B cell (primary cell): Measurements from ENCODE around the gene ACBD4.

Experiments
- EZH2 ChIP-seq: IDR thresholded peaks from 2 replicates; pipeline ENCODE4 v1.6.1; 2012; ENCODE audit warnings: borderline replicate concordance, low read depth, mild to moderate bottlenecking, moderate library complexity, low read length; ENCODE audit not compliant: insufficient read depth, poor library complexity, severe bottlenecking
- TF ChIP-seq, protein P1 (sequence below): fragments of 200-600 bp; IDR thresholded peaks from one replicate; pipeline ENCODE4 v1.8.0; 2022; ENCODE audit warnings: antibody characterized with exemption, mild to moderate bottlenecking

DNA sequence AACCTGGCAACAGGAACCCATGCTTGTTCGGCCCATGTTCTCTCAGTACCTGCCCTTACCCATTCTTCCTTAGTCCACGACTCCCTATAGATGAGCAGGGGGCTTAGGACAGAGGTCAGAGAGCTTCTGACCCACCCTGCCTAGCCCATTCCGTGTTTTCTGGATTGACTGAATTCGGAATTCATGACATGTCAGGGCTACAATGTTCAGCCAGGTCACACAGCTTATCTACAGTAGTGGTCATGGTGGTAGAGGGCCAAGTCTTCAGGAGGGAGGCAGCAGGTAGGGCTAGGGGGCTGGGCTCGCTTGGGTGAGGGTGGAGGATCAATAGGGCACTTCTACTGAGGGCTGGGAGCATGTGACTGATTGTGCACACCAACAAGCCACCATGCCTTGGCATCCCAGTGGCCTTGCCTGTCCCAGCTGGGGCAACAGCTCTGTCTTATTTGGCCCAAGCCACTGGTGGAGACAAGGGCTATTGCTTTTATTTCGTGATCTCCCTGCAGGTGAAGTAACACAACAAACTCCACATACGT lies 29.3 kb downstream of the ACBD4 start:
- TF ChIP-seq, protein P1, sequence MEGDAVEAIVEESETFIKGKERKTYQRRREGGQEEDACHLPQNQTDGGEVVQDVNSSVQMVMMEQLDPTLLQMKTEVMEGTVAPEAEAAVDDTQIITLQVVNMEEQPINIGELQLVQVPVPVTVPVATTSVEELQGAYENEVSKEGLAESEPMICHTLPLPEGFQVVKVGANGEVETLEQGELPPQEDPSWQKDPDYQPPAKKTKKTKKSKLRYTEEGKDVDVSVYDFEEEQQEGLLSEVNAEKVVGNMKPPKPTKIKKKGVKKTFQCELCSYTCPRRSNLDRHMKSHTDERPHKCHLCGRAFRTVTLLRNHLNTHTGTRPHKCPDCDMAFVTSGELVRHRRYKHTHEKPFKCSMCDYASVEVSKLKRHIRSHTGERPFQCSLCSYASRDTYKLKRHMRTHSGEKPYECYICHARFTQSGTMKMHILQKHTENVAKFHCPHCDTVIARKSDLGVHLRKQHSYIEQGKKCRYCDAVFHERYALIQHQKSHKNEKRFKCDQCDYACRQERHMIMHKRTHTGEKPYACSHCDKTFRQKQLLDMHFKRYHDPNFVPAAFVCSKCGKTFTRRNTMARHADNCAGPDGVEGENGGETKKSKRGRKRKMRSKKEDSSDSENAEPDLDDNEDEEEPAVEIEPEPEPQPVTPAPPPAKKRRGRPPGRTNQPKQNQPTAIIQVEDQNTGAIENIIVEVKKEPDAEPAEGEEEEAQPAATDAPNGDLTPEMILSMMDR = no peak
- TF ChIP-seq EZH2 = no peak
